ENCODE measurements around the gene HS3ST2.
"Not testable (repeated sequence)": the region's sequence is repeated elsewhere in the genome, so short reads cannot be mapped to it uniquely, and the experiment has no call there.

DNA sequence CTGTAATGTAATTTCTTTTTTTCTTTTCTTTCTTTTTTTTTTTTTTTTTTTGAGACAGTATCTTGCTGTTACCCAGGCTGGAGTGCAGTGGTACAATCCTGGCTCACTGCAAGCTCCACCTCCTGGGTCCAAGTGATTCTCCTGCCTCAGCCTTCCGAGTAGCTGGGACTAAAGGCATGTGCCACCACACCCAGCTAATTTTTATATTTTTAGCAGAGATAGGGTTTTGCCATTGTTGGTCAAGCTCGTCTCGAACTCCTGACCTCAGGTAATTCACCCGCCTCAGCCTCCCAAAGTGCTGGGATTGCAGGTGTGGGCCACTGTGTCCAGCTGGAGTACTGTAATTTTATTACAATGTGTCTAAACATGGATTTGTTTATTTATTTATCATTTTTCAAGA lies 28.1 kb downstream of the HS3ST2 start:
- not testable (repeated sequence) for TF ChIP-seq RXRA (IDR thresholded peaks at IDR 0.05; ENCODE audit: insufficient read depth, low read depth, low read length); POLR2A (IDR thresholded peaks at IDR 0.05; ENCODE audit: control extremely low read depth in 1 of 2, low read depth in 2 of 2, low read length in 2 of 2); BRCA1 (IDR thresholded peaks at IDR 0.05; ENCODE audit: low read depth, low read length); TAF1 (IDR thresholded peaks at IDR 0.05; ENCODE audit: low read depth, low read length); EP300 (IDR thresholded peaks at IDR 0.05; ENCODE audit: borderline replicate concordance in 1 of 2, low read depth in 2 of 2, low read length in 2 of 2); NANOG (IDR thresholded peaks at IDR 0.05; ENCODE audit: insufficient read depth, low read depth, low read length, poor library complexity, severe bottlenecking); CEBPB (IDR thresholded peaks at IDR 0.05; ENCODE audit: low read depth, low read length)
- TF ChIP-seq, protein P1, sequence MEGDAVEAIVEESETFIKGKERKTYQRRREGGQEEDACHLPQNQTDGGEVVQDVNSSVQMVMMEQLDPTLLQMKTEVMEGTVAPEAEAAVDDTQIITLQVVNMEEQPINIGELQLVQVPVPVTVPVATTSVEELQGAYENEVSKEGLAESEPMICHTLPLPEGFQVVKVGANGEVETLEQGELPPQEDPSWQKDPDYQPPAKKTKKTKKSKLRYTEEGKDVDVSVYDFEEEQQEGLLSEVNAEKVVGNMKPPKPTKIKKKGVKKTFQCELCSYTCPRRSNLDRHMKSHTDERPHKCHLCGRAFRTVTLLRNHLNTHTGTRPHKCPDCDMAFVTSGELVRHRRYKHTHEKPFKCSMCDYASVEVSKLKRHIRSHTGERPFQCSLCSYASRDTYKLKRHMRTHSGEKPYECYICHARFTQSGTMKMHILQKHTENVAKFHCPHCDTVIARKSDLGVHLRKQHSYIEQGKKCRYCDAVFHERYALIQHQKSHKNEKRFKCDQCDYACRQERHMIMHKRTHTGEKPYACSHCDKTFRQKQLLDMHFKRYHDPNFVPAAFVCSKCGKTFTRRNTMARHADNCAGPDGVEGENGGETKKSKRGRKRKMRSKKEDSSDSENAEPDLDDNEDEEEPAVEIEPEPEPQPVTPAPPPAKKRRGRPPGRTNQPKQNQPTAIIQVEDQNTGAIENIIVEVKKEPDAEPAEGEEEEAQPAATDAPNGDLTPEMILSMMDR (IDR thresholded peaks at IDR 0.05; ENCODE audit: control extremely low read depth in 1 of 3, insufficient read depth in 1 of 3, low read depth in 1 of 3, low read length in 3 of 3) = not testable (repeated sequence)
